ENCODE data around the gene FDX2. TPM values are rescaled to one million over a fixed set of nuclear protein-coding genes. Genes with fewer than 3 reads are reported as not detected.

Gene FDX2
- total and polyA plus RNA-seq, 7 experiments from 2014 or later, result 5.7 to 19.4 (median 10.2) TPM

GRCh38 chr19:10291554-10292205 is 24.1 kb downstream of the FDX2 start:
- ChIA-PET CTCF (interaction anchor here (1.5 kb wide), 2 partner anchors 22 to 97 kb away, joined by 5 read pairs; no protein-coding TSS in a partner anchor), POLR2A (interaction anchor here (0.6 to 5.3 kb wide), 2 partner anchors 12 to 21 kb away, joined by 6 to 28 read pairs; partner anchors contain the start of gene ICAM1)
- intact Hi-C loops (cut with micrococcal nuclease), result loop anchor here in 1 of 2 donors (5.0 kb wide), 1 partner anchor 221 kb away; no protein-coding TSS in a partner anchor
- Mint-ChIP-seq H3K27me3 (peaks cover 43 to 79% (median 52%) of the 10 kb centered on the region in 5 donors), H3K9me3 (peaks cover 0 to 4% (median 0%) of the 10 kb centered on the region in 11 donors), H3K27ac (peak overlapping the region in 3 of 9 donors; percentile 34 to 80 (median 48)), H3K4me3 (peak overlapping the region; percentile 70 to 87 (median 81)), H3K4me1 (peaks cover 44 to 75% (median 66%) of the 10 kb centered on the region in 7 donors), H3K36me3 (peaks cover 0 to 12% (median 0%) of the 10 kb centered on the region in 5 donors)
- H3K27me3 ChIP-seq (ENCODE audit: control insufficient read depth in 2 of 2, insufficient read depth in 2 of 2, low read length in 2 of 2), result peaks cover 8 to 58% of the 10 kb centered on the region in 2 donors
- H3K36me3 ChIP-seq (ENCODE audit: control insufficient read depth in 2 of 3, insufficient read depth in 3 of 3, low read length in 3 of 3), result no peaks in the 10 kb centered on the region
- DNase-seq (peak in 2 of 9 donors; percentile 23 to 29), ATAC-seq (no peak)
- no peaks in the 10 kb centered on the region for H3K9me3 ChIP-seq (ENCODE audit: control insufficient read depth in 2 of 3, low read length in 3 of 3)
- peaks cover 62 to 73% of the 10 kb centered on the region in 2 donors for H3K4me1 ChIP-seq (ENCODE audit: control insufficient read depth in 2 of 2, insufficient read depth in 2 of 2, low read length in 2 of 2)
- peak overlapping the region; percentile 54 for H3K4me3 ChIP-seq (ENCODE audit: low read length)
- no peak overlapping the region for H3K27ac ChIP-seq (ENCODE audit: low read depth, low read length)

DNA sequence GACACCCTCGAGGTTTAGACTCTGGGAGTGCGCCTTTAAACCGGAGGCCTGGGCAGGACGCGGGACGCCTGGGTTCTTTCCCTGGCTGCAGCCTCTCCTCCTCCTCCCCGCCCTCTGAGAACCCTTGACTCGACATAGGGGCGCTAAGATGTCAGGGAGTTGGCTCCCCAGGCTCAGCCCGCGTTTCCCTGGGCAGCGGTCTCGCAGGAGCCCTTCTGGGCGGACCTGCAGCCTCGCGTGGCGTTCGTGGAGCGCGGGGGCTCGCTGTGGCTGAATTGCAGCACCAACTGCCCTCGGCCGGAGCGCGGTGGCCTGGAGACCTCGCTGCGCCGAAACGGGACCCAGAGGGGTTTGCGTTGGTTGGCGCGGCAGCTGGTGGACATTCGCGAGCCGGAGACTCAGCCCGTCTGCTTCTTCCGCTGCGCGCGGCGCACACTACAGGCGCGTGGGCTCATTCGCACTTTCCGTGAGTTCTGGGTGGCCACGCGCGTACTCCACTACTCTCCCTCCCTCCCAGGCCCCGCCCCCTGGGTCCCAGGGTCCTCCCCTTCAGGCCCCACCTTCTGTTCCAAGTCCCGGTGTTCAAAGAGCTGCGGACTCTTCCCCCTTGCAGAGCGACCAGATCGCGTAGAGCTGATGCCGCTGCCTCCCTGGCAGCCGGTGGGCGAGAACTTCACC is 24.8 kb downstream of the FDX2 start:
- ChIA-PET POLR2A (interaction anchor here (0.6 to 5.3 kb wide), 2 partner anchors 11 to 20 kb away, joined by 6 to 28 read pairs; partner anchors contain the start of gene ICAM1), CTCF (interaction anchor here (1.0 to 1.5 kb wide), 2 partner anchors 24 to 98 kb away, joined by 3 to 5 read pairs; no protein-coding TSS in a partner anchor)
- Histone ChIP-seq H3K36me3 (ENCODE audit: control insufficient read depth in 2 of 3, insufficient read depth in 3 of 3, low read length in 3 of 3) (no peaks in the 10 kb centered on the region), H3K4me3 (ENCODE audit: low read length) (peak overlapping the region; percentile 57), H3K27me3 (ENCODE audit: control insufficient read depth in 2 of 2, insufficient read depth in 2 of 2, low read length in 2 of 2) (peaks cover 8 to 58% of the 10 kb centered on the region in 2 donors), H3K27ac (ENCODE audit: low read depth, low read length) (no peak overlapping the region), H3K9me3 (ENCODE audit: control insufficient read depth in 2 of 3, low read length in 3 of 3) (no peaks in the 10 kb centered on the region), H3K4me1 (ENCODE audit: control insufficient read depth in 2 of 2, insufficient read depth in 2 of 2, low read length in 2 of 2) (peaks cover 61 to 77% of the 10 kb centered on the region in 2 donors)
- Mint-ChIP-seq H3K36me3 (peaks cover 0 to 17% (median under 1%) of the 10 kb centered on the region in 5 donors), H3K4me1 (peaks cover 49 to 82% (median 72%) of the 10 kb centered on the region in 7 donors), H3K9me3 (peaks cover 0 to 4% (median 0%) of the 10 kb centered on the region in 11 donors), H3K27ac (peak overlapping the region in 2 of 9 donors; percentile 22 to 69), H3K4me3 (peak overlapping the region; percentile 59 to 87 (median 81)), H3K27me3 (peaks cover 43 to 78% (median 52%) of the 10 kb centered on the region in 5 donors)
- ATAC-seq, result peak; percentile 25
- intact Hi-C loops (cut with micrococcal nuclease), result loop anchor here in 1 of 2 donors (5.0 kb wide), 1 partner anchor 221 kb away; no protein-coding TSS in a partner anchor
- peak in 5 of 9 donors; percentile 34 to 68 (median 39) for DNase-seq

- DNase-seq (peak in 2 of 9 donors; percentile 11 to 23), ATAC-seq (no peak)
- ChIA-PET CTCF (interaction anchor here (1.0 kb wide), 1 partner anchor 23 kb away, joined by 3 read pairs; no protein-coding TSS in a partner anchor), POLR2A (interaction anchor here (1.1 to 5.3 kb wide), 2 partner anchors 20 to 96 kb away, joined by 3 to 28 read pairs; partner anchors contain the start of gene ICAM1)
- Histone ChIP-seq H3K36me3 (ENCODE audit: control insufficient read depth in 2 of 3, insufficient read depth in 3 of 3, low read length in 3 of 3) (peaks cover 0 to 5% (median 0%) of the 10 kb centered on the region in 3 experiments), H3K4me1 (ENCODE audit: control insufficient read depth in 2 of 2, insufficient read depth in 2 of 2, low read length in 2 of 2) (peaks cover 55 to 73% of the 10 kb centered on the region in 2 donors), H3K27ac (ENCODE audit: low read depth, low read length) (no peak overlapping the region), H3K27me3 (ENCODE audit: control insufficient read depth in 2 of 2, insufficient read depth in 2 of 2, low read length in 2 of 2) (peaks cover 8 to 58% of the 10 kb centered on the region in 2 donors), H3K9me3 (ENCODE audit: control insufficient read depth in 2 of 3, low read length in 3 of 3) (no peaks in the 10 kb centered on the region), H3K4me3 (ENCODE audit: low read length) (peak overlapping the region; percentile 57)
- Mint-ChIP-seq H3K27me3 (peaks cover 38 to 72% (median 47%) of the 10 kb centered on the region in 5 donors), H3K4me3 (peak overlapping the region; percentile 59 to 87 (median 81)), H3K4me1 (peaks cover 43 to 76% (median 66%) of the 10 kb centered on the region in 7 donors), H3K36me3 (peaks cover under 1 to 20% (median 5%) of the 10 kb centered on the region in 5 donors), H3K9me3 (peaks cover 0 to 4% (median 0%) of the 10 kb centered on the region in 11 donors), H3K27ac (peak overlapping the region in 3 of 9 donors; percentile 14 to 69 (median 22))
- intact Hi-C loops (cut with micrococcal nuclease), result loop anchor here in 1 of 2 donors (5.0 kb wide), 1 partner anchor 222 kb away; no protein-coding TSS in a partner anchor
These were observed 25.4 kb downstream of the FDX2 start for GRCh38 chr19:10290357-10290875.

DNA sequence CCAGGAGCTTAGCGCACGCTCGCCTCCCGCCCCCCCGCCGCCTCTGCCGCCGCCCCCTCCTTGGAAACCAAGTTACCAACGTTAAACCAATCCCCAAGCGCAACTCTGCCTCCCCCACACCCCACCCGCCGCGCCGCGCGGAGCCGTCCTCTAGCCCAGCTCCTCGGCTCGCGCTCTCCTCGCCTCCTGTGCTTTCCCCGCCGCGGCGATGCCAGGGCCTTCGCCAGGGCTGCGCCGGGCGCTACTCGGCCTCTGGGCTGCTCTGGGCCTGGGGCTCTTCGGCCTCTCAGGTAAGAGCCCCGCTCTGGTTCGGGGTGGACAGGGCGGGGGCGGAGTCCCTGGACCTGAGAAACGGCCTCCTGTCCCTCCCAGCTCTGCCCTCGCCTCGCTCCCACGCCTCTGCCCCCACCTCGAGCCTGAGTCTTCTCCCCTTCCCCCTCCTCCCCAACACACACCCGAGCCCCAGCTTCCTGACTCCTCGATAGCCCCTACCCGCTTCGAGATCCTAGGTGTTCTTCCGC is 25.9 kb downstream of the FDX2 start, which contains the start of gene ICAM5:
Gene ICAM5 (plus strand): TSS at position 117 of the 521 bp plus-strand sequence. CDS start 92 bp downstream, at position 209.
- no peaks in the 10 kb centered on the region for H3K9me3 ChIP-seq (ENCODE audit: control insufficient read depth in 2 of 3, low read length in 3 of 3)
- no peak for ATAC-seq
- H3K27ac Mint-ChIP-seq, result peak within 1 kb of the TSS in 4 of 9 donors; percentile 14 to 69 (median 30)
- intact Hi-C loops (cut with micrococcal nuclease), result loop anchor here (1.0 to 5.0 kb wide), 5 partner anchors 19 to 222 kb away; partner anchors contain the start of genes ICAM1 (in 1 of the 2) and RAVER1 (in 1 of the 2)
- POLR2A ChIA-PET, result interaction anchor here (0.9 to 5.3 kb wide), 4 partner anchors 19 to 96 kb away, joined by 3 to 28 read pairs (median 4); partner anchors contain the start of genes FDX2 and ICAM1
- DNase-seq, result peak in 2 of 9 donors; percentile 22 to 57
- peaks cover 50 to 69% of the 10 kb centered on the region in 2 donors for H3K4me1 ChIP-seq (ENCODE audit: control insufficient read depth in 2 of 2, insufficient read depth in 2 of 2, low read length in 2 of 2)
- CTCF ChIA-PET, result interaction anchor here (1.0 to 1.1 kb wide), 2 partner anchors 23 to 27 kb away, joined by 3 read pairs; no protein-coding TSS in a partner anchor
- H3K4me1 Mint-ChIP-seq, result peaks cover 43 to 79% (median 66%) of the 10 kb centered on the region in 7 donors
- peak within 1 kb of the TSS; percentile 70 to 87 (median 81) for H3K4me3 Mint-ChIP-seq
- peaks cover 0 to 11% (median 0%) of the 10 kb centered on the region in 3 experiments for H3K36me3 ChIP-seq (ENCODE audit: control insufficient read depth in 2 of 3, insufficient read depth in 3 of 3, low read length in 3 of 3)
- peaks cover 0 to 4% (median 0%) of the 10 kb centered on the region in 11 donors for H3K9me3 Mint-ChIP-seq
- H3K36me3 Mint-ChIP-seq, result peaks cover 6 to 24% (median 10%) of the 10 kb centered on the region in 5 donors
- no peak within 1 kb of the TSS for H3K27ac ChIP-seq (ENCODE audit: low read depth, low read length)
- H3K27me3 Mint-ChIP-seq, result peaks cover 37 to 68% (median 46%) of the 10 kb centered on the region in 5 donors
- H3K27me3 ChIP-seq (ENCODE audit: control insufficient read depth in 2 of 2, insufficient read depth in 2 of 2, low read length in 2 of 2), result peaks cover 8 to 56% of the 10 kb centered on the region in 2 donors
- peak within 1 kb of the TSS; percentile 57 for H3K4me3 ChIP-seq (ENCODE audit: low read length)

GRCh38 chr19:10289167-10289835 is 26.5 kb downstream of the FDX2 start:
- no peaks in the 10 kb centered on the region for H3K9me3 ChIP-seq (ENCODE audit: control insufficient read depth in 2 of 3, low read length in 3 of 3)
- ATAC-seq, result peak; percentile 60
- Mint-ChIP-seq H3K9me3 (peaks cover 0 to 4% (median 0%) of the 10 kb centered on the region in 11 donors), H3K27me3 (peaks cover 33 to 62% (median 46%) of the 10 kb centered on the region in 5 donors), H3K27ac (peak overlapping the region in 1 of 9 donors; percentile 38), H3K4me1 (peaks cover 43 to 73% (median 66%) of the 10 kb centered on the region in 7 donors), H3K36me3 (peaks cover 7 to 27% (median 10%) of the 10 kb centered on the region in 5 donors), H3K4me3 (peak overlapping the region; percentile 70 to 87 (median 80))
- H3K27me3 ChIP-seq (ENCODE audit: control insufficient read depth in 2 of 2, insufficient read depth in 2 of 2, low read length in 2 of 2), result peaks cover 8 to 50% of the 10 kb centered on the region in 2 donors
- intact Hi-C loops (cut with micrococcal nuclease), result loop anchor here (1.0 to 5.0 kb wide), 4 partner anchors 18 to 188 kb away; partner anchors contain the start of genes ICAM1 (in 1 of the 2) and RAVER1 (in 1 of the 2)
- H3K4me1 ChIP-seq (ENCODE audit: control insufficient read depth in 2 of 2, insufficient read depth in 2 of 2, low read length in 2 of 2), result peaks cover 50 to 64% of the 10 kb centered on the region in 2 donors
- POLR2A ChIA-PET, result interaction anchor here (0.5 to 5.3 kb wide), 5 partner anchors 19 to 867 kb away, joined by 3 to 28 read pairs (median 3); partner anchors contain the start of genes FDX2 and ICAM1
- peak; percentile 38 to 68 (median 55) for DNase-seq
- no peak overlapping the region for H3K27ac ChIP-seq (ENCODE audit: low read depth, low read length)
- H3K36me3 ChIP-seq (ENCODE audit: control insufficient read depth in 2 of 3, insufficient read depth in 3 of 3, low read length in 3 of 3), result peaks cover 0 to 17% (median 0%) of the 10 kb centered on the region in 3 experiments
- CTCF ChIA-PET, result interaction anchor here (1.1 kb wide), 1 partner anchor 27 kb away, joined by 3 read pairs; no protein-coding TSS in a partner anchor
- peak overlapping the region; percentile 57 for H3K4me3 ChIP-seq (ENCODE audit: low read length)

Data from naive thymus-derived CD4-positive, alpha-beta T cell (primary cell).